ENCODE results near the gene FBRSL1.

- TF ChIP-seq CTCF (IDR thresholded peaks at IDR 0.05) (no peak), POLR2AphosphoS5 (IDR thresholded peaks at IDR 0.05) (no peak), POLR2A (IDR thresholded peaks at IDR 0.05) (no peak)
Observed at GRCh38 chr12:132545164-132545953, 55.4 kb downstream of the FBRSL1 start.

Data from sigmoid colon (tissue), 4 donors.